ENCODE measurements around the gene NR3C2. TPM values are rescaled to one million over a fixed set of nuclear protein-coding genes. Genes with fewer than 3 reads are reported as not detected.
A peak's percentile ranks its signal among the peaks of the same experiment; 100 is the strongest.

The NR3C2 gene
- total RNA-seq, 1 experiment from 2014 or later: 14.2 TPM

DNA sequence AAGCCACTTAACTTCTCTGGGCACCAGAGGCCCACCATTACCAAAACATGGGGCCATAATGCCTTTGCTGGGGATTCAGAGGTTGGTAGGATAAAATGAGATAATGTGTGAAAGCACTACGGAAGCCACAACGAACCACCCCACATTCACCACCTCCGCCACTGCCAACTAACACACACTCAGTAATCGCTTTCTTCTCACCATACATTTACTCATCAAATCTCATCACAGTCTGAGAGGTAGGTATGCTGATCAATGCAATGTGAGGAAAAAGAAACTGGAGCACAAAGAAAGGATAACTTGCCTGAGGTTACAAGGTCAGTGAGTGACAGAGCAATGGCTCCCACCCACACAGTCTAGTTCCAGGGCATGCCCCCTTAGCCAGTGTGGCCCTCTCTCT, 257.3 kb downstream of the NR3C2 start:
- Mint-ChIP-seq H3K4me3 (ENCODE audit: low read depth, unreplicated experiment) (no peak overlapping the region), H3K27ac (ENCODE audit: unreplicated experiment) (no peak overlapping the region), H3K27me3 (ENCODE audit: unreplicated experiment) (no peaks in the 10 kb centered on the region), H3K4me1 (ENCODE audit: low read depth, unreplicated experiment) (peaks cover 14% of the 10 kb centered on the region), H3K36me3 (ENCODE audit: insufficient read depth, unreplicated experiment) (no peaks in the 10 kb centered on the region), H3K9me3 (ENCODE audit: low read depth, unreplicated experiment) (no peaks in the 10 kb centered on the region)
- no peak for DNase-seq
- intact Hi-C loops (cut with micrococcal nuclease; ENCODE audit: unreplicated experiment): no loop called here
- TF ChIP-seq, protein P1, sequence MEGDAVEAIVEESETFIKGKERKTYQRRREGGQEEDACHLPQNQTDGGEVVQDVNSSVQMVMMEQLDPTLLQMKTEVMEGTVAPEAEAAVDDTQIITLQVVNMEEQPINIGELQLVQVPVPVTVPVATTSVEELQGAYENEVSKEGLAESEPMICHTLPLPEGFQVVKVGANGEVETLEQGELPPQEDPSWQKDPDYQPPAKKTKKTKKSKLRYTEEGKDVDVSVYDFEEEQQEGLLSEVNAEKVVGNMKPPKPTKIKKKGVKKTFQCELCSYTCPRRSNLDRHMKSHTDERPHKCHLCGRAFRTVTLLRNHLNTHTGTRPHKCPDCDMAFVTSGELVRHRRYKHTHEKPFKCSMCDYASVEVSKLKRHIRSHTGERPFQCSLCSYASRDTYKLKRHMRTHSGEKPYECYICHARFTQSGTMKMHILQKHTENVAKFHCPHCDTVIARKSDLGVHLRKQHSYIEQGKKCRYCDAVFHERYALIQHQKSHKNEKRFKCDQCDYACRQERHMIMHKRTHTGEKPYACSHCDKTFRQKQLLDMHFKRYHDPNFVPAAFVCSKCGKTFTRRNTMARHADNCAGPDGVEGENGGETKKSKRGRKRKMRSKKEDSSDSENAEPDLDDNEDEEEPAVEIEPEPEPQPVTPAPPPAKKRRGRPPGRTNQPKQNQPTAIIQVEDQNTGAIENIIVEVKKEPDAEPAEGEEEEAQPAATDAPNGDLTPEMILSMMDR (IDR thresholded peaks at IDR 0.05; ENCODE audit: unreplicated experiment): no peak
- CTCF ChIA-PET: interaction anchor here (0.6 kb wide), 2 partner anchors 135 to 202 kb away, joined by 3 to 6 read pairs; no protein-coding TSS in a partner anchor
- BruUV-seq (replicated peaks): no TSS peak

GRCh38 chr4:148182230-148182911, 259.8 kb downstream of the NR3C2 start:
- BruUV-seq (replicated peaks): no TSS peak
- TF ChIP-seq, protein P1 (IDR thresholded peaks at IDR 0.05; ENCODE audit: unreplicated experiment): no peak
- no peak for DNase-seq
- Mint-ChIP-seq H3K36me3 (ENCODE audit: insufficient read depth, unreplicated experiment) (no peaks in the 10 kb centered on the region), H3K4me1 (ENCODE audit: low read depth, unreplicated experiment) (peaks cover 23% of the 10 kb centered on the region), H3K4me3 (ENCODE audit: low read depth, unreplicated experiment) (no peak overlapping the region), H3K27ac (ENCODE audit: unreplicated experiment) (no peak overlapping the region), H3K9me3 (ENCODE audit: low read depth, unreplicated experiment) (no peaks in the 10 kb centered on the region), H3K27me3 (ENCODE audit: unreplicated experiment) (no peaks in the 10 kb centered on the region)
- intact Hi-C loops (cut with micrococcal nuclease; ENCODE audit: unreplicated experiment): no loop called here
- CTCF ChIA-PET: no interaction called here

DNA sequence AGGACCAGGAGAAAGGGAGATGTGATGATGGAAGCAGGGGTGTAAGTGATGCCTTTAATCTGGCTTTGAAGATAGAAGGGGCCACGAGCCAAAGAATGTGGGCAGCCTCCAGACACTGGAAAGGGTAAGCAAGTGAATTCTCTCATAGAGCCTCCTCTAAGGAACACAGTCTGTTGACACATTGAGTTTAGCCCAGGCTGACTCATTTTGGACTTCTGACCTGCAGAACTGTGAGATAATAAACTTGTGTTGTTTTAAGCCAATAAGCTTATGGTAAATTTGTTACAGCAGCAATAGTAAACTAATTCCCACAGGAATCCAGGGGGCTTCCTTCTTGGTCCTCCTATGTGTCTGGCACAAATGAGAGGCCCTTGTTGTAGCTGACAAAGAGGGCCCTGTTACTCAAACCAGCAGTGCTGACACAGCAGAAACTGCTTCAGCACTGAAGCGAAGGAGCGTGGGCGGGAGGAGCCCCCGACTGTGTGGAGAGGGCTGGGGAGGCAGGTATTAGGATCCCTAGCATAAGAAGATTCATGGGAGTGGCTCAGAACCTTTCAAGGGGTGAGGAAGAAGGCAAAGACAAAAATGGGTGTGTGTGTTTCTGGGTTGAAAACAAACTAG, 268.7 kb downstream of the NR3C2 start:
- no TSS peak for BruUV-seq (replicated peaks)
- Mint-ChIP-seq H3K36me3 (ENCODE audit: insufficient read depth, unreplicated experiment) (peaks cover 6% of the 10 kb centered on the region), H3K4me1 (ENCODE audit: low read depth, unreplicated experiment) (peaks cover 14% of the 10 kb centered on the region), H3K27ac (ENCODE audit: unreplicated experiment) (peak overlapping the region; percentile 71), H3K27me3 (ENCODE audit: unreplicated experiment) (no peaks in the 10 kb centered on the region), H3K9me3 (ENCODE audit: low read depth, unreplicated experiment) (peaks cover 5% of the 10 kb centered on the region), H3K4me3 (ENCODE audit: low read depth, unreplicated experiment) (no peak overlapping the region)
- TF ChIP-seq, protein P1 (IDR thresholded peaks at IDR 0.05; ENCODE audit: unreplicated experiment): no peak
- CTCF ChIA-PET: no interaction called here
- no peak for DNase-seq
- intact Hi-C loops (cut with micrococcal nuclease; ENCODE audit: unreplicated experiment): no loop called here

- Mint-ChIP-seq H3K27ac (ENCODE audit: unreplicated experiment) (no peak overlapping the region), H3K4me3 (ENCODE audit: low read depth, unreplicated experiment) (no peak overlapping the region), H3K36me3 (ENCODE audit: insufficient read depth, unreplicated experiment) (peaks cover 6% of the 10 kb centered on the region), H3K27me3 (ENCODE audit: unreplicated experiment) (no peaks in the 10 kb centered on the region), H3K4me1 (ENCODE audit: low read depth, unreplicated experiment) (peaks cover 11% of the 10 kb centered on the region), H3K9me3 (ENCODE audit: low read depth, unreplicated experiment) (peaks cover 5% of the 10 kb centered on the region)
- TF ChIP-seq, protein P1 (IDR thresholded peaks at IDR 0.05; ENCODE audit: unreplicated experiment): no peak
- no peak for DNase-seq
- BruUV-seq (replicated peaks): no TSS peak
- CTCF ChIA-PET: no interaction called here
- intact Hi-C loops (cut with micrococcal nuclease; ENCODE audit: unreplicated experiment): no loop called here
Measured at GRCh38 chr4:148171596-148171995, 270.6 kb downstream of the NR3C2 start.
